Right forelimb (tissue), 1 donor: Measurements from ENCODE around the gene PPP2R1A.

Experiments used
- DNase-seq: peaks from one replicate; pipeline ENCODE4 v3.0.0-alpha.2; 2018

The PPP2R1A gene

GRCh38 chr19:52206481-52206880, 16.6 kb downstream of the PPP2R1A start:
- no peak for DNase-seq

- DNase-seq, result peak; percentile 25
Measured at GRCh38 chr19:52211203-52211602, 21.4 kb downstream of the PPP2R1A start.

- peak; percentile 1 for DNase-seq
Measured at GRCh38 chr19:52211926-52212571, 22.2 kb downstream of the PPP2R1A start.

- DNase-seq, result peak; percentile 6
Measured at GRCh38 chr19:52212572-52213255, 22.9 kb downstream of the PPP2R1A start.

- no peak for DNase-seq
Measured at GRCh38 chr19:52214241-52214640, 24.4 kb downstream of the PPP2R1A start.

- peak; percentile 20 for DNase-seq
Measured at GRCh38 chr19:52216401-52216800, 26.5 kb downstream of the PPP2R1A start.

- DNase-seq, result no peak
Measured at GRCh38 chr19:52217576-52217975, 27.7 kb downstream of the PPP2R1A start.

GRCh38 chr19:52219611-52220010, 29.8 kb downstream of the PPP2R1A start:
- no peak for DNase-seq

GRCh38 chr19:52221031-52221430, 31.2 kb downstream of the PPP2R1A start:
- no peak for DNase-seq

- DNase-seq, result no peak
Measured at GRCh38 chr19:52221831-52222375, 32.1 kb downstream of the PPP2R1A start.

GRCh38 chr19:52224211-52224610, 34.4 kb downstream of the PPP2R1A start:
- no peak for DNase-seq

- DNase-seq, result no peak
Measured at GRCh38 chr19:52226652-52227051, 36.8 kb downstream of the PPP2R1A start.

- DNase-seq, result no peak
Measured at GRCh38 chr19:52227196-52227940, 37.5 kb downstream of the PPP2R1A start.

GRCh38 chr19:52227980-52228379, 38.1 kb downstream of the PPP2R1A start:
- DNase-seq, result no peak

GRCh38 chr19:52229524-52229923, 39.7 kb downstream of the PPP2R1A start:
- no peak for DNase-seq

- DNase-seq, result no peak
Measured at GRCh38 chr19:52230685-52231084, 40.8 kb downstream of the PPP2R1A start.

- DNase-seq, result no peak
Measured at GRCh38 chr19:52231154-52231910, 41.5 kb downstream of the PPP2R1A start.

- no peak for DNase-seq
Measured at GRCh38 chr19:52234406-52234805, 44.6 kb downstream of the PPP2R1A start.

GRCh38 chr19:52237197-52237596, 47.3 kb downstream of the PPP2R1A start:
- DNase-seq, result no peak

GRCh38 chr19:52237771-52238400, 48.0 kb downstream of the PPP2R1A start:
- peak; percentile 67 for DNase-seq

GRCh38 chr19:52244021-52244420, 54.2 kb downstream of the PPP2R1A start:
- no peak for DNase-seq

GRCh38 chr19:52248241-52248640, 58.4 kb downstream of the PPP2R1A start:
- DNase-seq, result no peak
